ENCODE data around the gene OPA1. TPM values are rescaled to one million over a fixed set of nuclear protein-coding genes. Genes with fewer than 3 reads are reported as not detected.

The OPA1 gene
- total and polyA plus RNA-seq, 2 experiments from 2014 or later, result 24.9 to 89.9 TPM

DNA sequence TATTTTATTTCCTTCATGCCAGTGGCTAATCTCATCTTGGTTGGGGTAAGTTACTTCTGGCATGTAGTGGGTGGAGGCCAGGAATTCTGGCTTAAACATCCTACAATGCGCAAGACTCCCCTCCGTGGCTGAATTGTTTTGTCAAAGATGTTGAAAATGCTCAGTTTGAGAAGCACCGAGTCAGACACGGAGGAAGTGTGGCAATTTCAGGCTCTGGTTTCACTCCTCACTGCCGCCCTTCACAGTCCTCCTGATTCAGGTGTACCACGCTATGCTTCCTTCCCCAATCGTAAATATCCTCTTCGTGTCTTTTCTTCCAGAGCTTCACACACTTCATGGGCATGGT lies 150.7 kb downstream of the OPA1 start:
- Histone ChIP-seq H3K27ac (ENCODE audit: low read depth) (no peak overlapping the region), H3K4me1 (ENCODE audit: insufficient read depth) (peaks cover 11% of the 10 kb centered on the region), H4K20me1 (replicated peaks; ENCODE audit: insufficient read depth) (no peaks in the 10 kb centered on the region), H3K36me3 (ENCODE audit: insufficient read depth) (no peaks in the 10 kb centered on the region), H2AFZ (0 out of 2 replicates have a peak overlapping the region, but pooled peaks have one; percentile 88), H3K79me2 (replicated peaks; ENCODE audit: insufficient read depth) (no peaks in the 10 kb centered on the region), H3K27me3 (ENCODE audit: insufficient read depth) (no peaks in the 10 kb centered on the region), H3K9me2 (ENCODE audit: insufficient read depth) (no peaks in the 10 kb centered on the region), H3K4me2 (peak overlapping the region; percentile 56; the same call in 1 of the 2 replicates), H3F3A (replicated peaks; ENCODE audit: low read depth) (no peaks in the 10 kb centered on the region), H3K4me3 (no peak overlapping the region)
- peaks cover 29% of the 10 kb centered on the region for H3K4me1 Mint-ChIP-seq
- H3K4me3 Mint-ChIP-seq, result no peak overlapping the region; the same call in 2 of the 3 replicates
- TF ChIP-seq CREB1 (CRISPR knock-in tag; IDR thresholded peaks at IDR 0.05; ENCODE audit: low read depth) (no peak), POLR2AphosphoS5 (IDR thresholded peaks at IDR 0.05; ENCODE audit: low read depth) (no peak), EZH2phosphoT487 (IDR thresholded peaks at IDR 0.05; ENCODE audit: unreplicated experiment) (no peak), EZH2 (IDR thresholded peaks at IDR 0.05; ENCODE audit: low read depth, unreplicated experiment) (no peak), ZNF114 (CRISPR knock-in tag; IDR thresholded peaks at IDR 0.05) (no peak), ZNF331 (CRISPR knock-in tag; IDR thresholded peaks at IDR 0.05; ENCODE audit: low read depth) (no peak), JUNB (IDR thresholded peaks at IDR 0.05; ENCODE audit: unreplicated experiment) (no peak), NANOG (IDR thresholded peaks at IDR 0.05; ENCODE audit: borderline replicate concordance) (no peak), STAT1 (IDR thresholded peaks at IDR 0.05; ENCODE audit: unreplicated experiment) (no peak)
- TF ChIP-seq, protein P1, sequence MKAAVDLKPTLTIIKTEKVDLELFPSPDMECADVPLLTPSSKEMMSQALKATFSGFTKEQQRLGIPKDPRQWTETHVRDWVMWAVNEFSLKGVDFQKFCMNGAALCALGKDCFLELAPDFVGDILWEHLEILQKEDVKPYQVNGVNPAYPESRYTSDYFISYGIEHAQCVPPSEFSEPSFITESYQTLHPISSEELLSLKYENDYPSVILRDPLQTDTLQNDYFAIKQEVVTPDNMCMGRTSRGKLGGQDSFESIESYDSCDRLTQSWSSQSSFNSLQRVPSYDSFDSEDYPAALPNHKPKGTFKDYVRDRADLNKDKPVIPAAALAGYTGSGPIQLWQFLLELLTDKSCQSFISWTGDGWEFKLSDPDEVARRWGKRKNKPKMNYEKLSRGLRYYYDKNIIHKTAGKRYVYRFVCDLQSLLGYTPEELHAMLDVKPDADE (IDR thresholded peaks at IDR 0.05), result no peak
- TF ChIP-seq, protein P2, sequence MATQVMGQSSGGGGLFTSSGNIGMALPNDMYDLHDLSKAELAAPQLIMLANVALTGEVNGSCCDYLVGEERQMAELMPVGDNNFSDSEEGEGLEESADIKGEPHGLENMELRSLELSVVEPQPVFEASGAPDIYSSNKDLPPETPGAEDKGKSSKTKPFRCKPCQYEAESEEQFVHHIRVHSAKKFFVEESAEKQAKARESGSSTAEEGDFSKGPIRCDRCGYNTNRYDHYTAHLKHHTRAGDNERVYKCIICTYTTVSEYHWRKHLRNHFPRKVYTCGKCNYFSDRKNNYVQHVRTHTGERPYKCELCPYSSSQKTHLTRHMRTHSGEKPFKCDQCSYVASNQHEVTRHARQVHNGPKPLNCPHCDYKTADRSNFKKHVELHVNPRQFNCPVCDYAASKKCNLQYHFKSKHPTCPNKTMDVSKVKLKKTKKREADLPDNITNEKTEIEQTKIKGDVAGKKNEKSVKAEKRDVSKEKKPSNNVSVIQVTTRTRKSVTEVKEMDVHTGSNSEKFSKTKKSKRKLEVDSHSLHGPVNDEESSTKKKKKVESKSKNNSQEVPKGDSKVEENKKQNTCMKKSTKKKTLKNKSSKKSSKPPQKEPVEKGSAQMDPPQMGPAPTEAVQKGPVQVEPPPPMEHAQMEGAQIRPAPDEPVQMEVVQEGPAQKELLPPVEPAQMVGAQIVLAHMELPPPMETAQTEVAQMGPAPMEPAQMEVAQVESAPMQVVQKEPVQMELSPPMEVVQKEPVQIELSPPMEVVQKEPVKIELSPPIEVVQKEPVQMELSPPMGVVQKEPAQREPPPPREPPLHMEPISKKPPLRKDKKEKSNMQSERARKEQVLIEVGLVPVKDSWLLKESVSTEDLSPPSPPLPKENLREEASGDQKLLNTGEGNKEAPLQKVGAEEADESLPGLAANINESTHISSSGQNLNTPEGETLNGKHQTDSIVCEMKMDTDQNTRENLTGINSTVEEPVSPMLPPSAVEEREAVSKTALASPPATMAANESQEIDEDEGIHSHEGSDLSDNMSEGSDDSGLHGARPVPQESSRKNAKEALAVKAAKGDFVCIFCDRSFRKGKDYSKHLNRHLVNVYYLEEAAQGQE (IDR thresholded peaks at IDR 0.05; ENCODE audit: unreplicated experiment), result no peak
- TF ChIP-seq, protein P3, sequence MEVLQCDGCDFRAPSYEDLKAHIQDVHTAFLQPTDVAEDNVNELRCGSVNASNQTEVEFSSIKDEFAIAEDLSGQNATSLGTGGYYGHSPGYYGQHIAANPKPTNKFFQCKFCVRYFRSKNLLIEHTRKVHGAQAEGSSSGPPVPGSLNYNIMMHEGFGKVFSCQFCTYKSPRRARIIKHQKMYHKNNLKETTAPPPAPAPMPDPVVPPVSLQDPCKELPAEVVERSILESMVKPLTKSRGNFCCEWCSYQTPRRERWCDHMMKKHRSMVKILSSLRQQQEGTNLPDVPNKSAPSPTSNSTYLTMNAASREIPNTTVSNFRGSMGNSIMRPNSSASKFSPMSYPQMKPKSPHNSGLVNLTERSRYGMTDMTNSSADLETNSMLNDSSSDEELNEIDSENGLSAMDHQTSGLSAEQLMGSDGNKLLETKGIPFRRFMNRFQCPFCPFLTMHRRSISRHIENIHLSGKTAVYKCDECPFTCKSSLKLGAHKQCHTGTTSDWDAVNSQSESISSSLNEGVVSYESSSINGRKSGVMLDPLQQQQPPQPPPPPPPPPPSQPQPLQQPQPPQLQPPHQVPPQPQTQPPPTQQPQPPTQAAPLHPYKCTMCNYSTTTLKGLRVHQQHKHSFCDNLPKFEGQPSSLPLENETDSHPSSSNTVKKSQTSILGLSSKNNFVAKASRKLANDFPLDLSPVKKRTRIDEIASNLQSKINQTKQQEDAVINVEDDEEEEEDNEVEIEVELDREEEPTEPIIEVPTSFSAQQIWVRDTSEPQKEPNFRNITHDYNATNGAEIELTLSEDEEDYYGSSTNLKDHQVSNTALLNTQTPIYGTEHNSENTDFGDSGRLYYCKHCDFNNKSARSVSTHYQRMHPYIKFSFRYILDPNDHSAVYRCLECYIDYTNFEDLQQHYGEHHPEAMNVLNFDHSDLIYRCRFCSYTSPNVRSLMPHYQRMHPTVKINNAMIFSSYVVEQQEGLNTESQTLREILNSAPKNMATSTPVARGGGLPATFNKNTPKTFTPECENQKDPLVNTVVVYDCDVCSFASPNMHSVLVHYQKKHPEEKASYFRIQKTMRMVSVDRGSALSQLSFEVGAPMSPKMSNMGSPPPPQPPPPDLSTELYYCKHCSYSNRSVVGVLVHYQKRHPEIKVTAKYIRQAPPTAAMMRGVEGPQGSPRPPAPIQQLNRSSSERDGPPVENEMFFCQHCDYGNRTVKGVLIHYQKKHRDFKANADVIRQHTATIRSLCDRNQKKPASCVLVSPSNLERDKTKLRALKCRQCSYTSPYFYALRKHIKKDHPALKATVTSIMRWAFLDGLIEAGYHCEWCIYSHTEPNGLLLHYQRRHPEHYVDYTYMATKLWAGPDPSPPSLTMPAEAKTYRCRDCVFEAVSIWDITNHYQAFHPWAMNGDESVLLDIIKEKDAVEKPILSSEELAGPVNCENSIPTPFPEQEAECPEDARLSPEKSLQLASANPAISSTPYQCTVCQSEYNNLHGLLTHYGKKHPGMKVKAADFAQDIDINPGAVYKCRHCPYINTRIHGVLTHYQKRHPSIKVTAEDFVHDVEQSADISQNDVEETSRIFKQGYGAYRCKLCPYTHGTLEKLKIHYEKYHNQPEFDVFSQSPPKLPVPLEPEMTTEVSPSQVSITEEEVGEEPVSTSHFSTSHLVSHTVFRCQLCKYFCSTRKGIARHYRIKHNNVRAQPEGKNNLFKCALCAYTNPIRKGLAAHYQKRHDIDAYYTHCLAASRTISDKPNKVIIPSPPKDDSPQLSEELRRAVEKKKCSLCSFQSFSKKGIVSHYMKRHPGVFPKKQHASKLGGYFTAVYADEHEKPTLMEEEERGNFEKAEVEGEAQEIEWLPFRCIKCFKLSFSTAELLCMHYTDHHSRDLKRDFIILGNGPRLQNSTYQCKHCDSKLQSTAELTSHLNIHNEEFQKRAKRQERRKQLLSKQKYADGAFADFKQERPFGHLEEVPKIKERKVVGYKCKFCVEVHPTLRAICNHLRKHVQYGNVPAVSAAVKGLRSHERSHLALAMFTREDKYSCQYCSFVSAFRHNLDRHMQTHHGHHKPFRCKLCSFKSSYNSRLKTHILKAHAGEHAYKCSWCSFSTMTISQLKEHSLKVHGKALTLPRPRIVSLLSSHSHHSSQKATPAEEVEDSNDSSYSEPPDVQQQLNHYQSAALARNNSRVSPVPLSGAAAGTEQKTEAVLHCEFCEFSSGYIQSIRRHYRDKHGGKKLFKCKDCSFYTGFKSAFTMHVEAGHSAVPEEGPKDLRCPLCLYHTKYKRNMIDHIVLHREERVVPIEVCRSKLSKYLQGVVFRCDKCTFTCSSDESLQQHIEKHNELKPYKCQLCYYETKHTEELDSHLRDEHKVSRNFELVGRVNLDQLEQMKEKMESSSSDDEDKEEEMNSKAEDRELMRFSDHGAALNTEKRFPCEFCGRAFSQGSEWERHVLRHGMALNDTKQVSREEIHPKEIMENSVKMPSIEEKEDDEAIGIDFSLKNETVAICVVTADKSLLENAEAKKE (CRISPR knock-in tag; IDR thresholded peaks at IDR 0.05), result no peak
- TF ChIP-seq, protein P4, sequence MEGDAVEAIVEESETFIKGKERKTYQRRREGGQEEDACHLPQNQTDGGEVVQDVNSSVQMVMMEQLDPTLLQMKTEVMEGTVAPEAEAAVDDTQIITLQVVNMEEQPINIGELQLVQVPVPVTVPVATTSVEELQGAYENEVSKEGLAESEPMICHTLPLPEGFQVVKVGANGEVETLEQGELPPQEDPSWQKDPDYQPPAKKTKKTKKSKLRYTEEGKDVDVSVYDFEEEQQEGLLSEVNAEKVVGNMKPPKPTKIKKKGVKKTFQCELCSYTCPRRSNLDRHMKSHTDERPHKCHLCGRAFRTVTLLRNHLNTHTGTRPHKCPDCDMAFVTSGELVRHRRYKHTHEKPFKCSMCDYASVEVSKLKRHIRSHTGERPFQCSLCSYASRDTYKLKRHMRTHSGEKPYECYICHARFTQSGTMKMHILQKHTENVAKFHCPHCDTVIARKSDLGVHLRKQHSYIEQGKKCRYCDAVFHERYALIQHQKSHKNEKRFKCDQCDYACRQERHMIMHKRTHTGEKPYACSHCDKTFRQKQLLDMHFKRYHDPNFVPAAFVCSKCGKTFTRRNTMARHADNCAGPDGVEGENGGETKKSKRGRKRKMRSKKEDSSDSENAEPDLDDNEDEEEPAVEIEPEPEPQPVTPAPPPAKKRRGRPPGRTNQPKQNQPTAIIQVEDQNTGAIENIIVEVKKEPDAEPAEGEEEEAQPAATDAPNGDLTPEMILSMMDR (conservative IDR thresholded peaks at IDR 0.05; ENCODE audit: low read depth in 2 of 2), result no peak
- peak; percentile 39 for ATAC-seq
- H3K27ac Mint-ChIP-seq, result no peak overlapping the region
- H3K9me3 Mint-ChIP-seq, result no peaks in the 10 kb centered on the region
- H3K27me3 Mint-ChIP-seq (ENCODE audit: insufficient read depth, low read depth, poor library complexity), result peaks cover 1% of the 10 kb centered on the region
- no peak for DNase-seq (ENCODE audit: low spot score)
- H3K36me3 Mint-ChIP-seq (ENCODE audit: low read depth), result no peaks in the 10 kb centered on the region

All from GM23338 (cell line).